ENCODE results near the gene CMYA5. TPM values are rescaled to one million over a fixed set of nuclear protein-coding genes. Genes with fewer than 3 reads are reported as not detected.

Gene CMYA5
- total and polyA plus RNA-seq, 2 of the 4 experiments (the other 2 are of a cell fraction), result 0.39 to 0.90 TPM

DNA sequence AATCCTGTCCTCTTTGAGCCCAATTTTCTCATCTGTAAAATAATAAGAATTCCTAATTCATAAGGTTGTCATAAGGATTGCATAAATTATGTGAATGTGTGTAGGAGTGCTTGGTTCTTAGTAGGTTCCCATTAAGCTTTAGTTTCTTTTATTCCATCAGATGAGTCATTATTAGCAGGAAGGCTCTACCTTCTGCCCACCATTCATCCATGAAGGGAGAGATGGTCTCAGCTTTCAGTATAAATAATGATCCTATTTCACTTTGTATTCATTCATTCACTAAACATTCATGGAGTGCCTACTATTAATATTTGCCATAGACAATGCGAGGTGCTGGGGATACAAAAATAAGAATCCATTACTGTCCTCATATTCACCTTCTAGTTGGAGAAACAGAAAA lies 3.0 kb downstream of the CMYA5 start:
- POLR2A ChIA-PET (ENCODE audit: unreplicated experiment), result no interaction called here
- no TSS peak for BruUV-seq (replicated peaks)
- H3K9me3 ChIP-seq (ENCODE audit: control insufficient read depth, insufficient read depth, low read length), result no peaks in the 10 kb centered on the region

More for the DNA sequence above, 3.0 kb downstream of the CMYA5 start:
- no CpG with 5 or more reads among the region's 1 CpG for WGBS, 2 experiments (ENCODE audit: extremely low coverage in 2 of 2, insufficient read length in 1 of 2)
- no peak overlapping the region for H3K56ac ChIP-seq (ENCODE audit: extremely low read depth, insufficient read depth, low read length)
- no peak overlapping the region for H4K5ac ChIP-seq (ENCODE audit: low read depth, low read length)
- no peaks in the 10 kb centered on the region for H4K20me1 ChIP-seq (ENCODE audit: insufficient read depth, low read length)
- no peak overlapping the region for H3K4me3 ChIP-seq (ENCODE audit: insufficient read depth, low read depth, low read length)
- dilution Hi-C loops (cut with HindIII; ENCODE audit: low sequenced_read_pairs, unreplicated experiment) (no loop called here), intact Hi-C loops (cut with micrococcal nuclease) (no loop called here), in situ Hi-C loops (cut with MboI; ENCODE audit: low sequenced_read_pairs) (no loop called here)
- H3K4me1 ChIP-seq (ENCODE audit: control insufficient read depth, insufficient read depth, low read length), result peaks cover 3% of the 10 kb centered on the region; the same call in 1 of the 2 replicates
- H2BK5ac ChIP-seq (ENCODE audit: low read depth, low read length, poor library complexity, severe bottlenecking), result no peak overlapping the region
- CTCF ChIA-PET, result no interaction called here
- no peak overlapping the region for H3K4ac ChIP-seq (ENCODE audit: low read depth, low read length)
- H2BK15ac ChIP-seq (ENCODE audit: low read depth, low read length), result no peak overlapping the region
- H3K23ac ChIP-seq (ENCODE audit: low read depth, low read length), result no peak overlapping the region
- no peak overlapping the region for H3K18ac ChIP-seq (ENCODE audit: low read depth, low read length)
- H4K8ac ChIP-seq (ENCODE audit: low read depth in 2 of 2, low read length in 2 of 2), result no peak overlapping the region
- no peak for DNase-seq
- no peak overlapping the region for H2AFZ ChIP-seq (replicated peaks; ENCODE audit: low read length, poor library complexity)
- H2AK5ac ChIP-seq (ENCODE audit: low read depth, low read length), result no peak overlapping the region
- H3K4me2 ChIP-seq (ENCODE audit: low read depth, low read length), result no peak overlapping the region
- no peaks in the 10 kb centered on the region for H3K36me3 ChIP-seq (ENCODE audit: control insufficient read depth, insufficient read depth, low read length)
- H2BK120ac ChIP-seq (ENCODE audit: low read depth, low read length), result no peak overlapping the region
- H3K14ac ChIP-seq (replicated peaks; ENCODE audit: low read depth, low read length), result no peak overlapping the region
- H2BK20ac ChIP-seq (ENCODE audit: low read depth, low read length), result no peak overlapping the region
- H3K27ac ChIP-seq (ENCODE audit: insufficient read depth, low read length), result no peak overlapping the region
- H3K9ac ChIP-seq (ENCODE audit: low read depth, low read length), result no peak overlapping the region
- H4K91ac ChIP-seq (ENCODE audit: insufficient read depth, low read depth, low read length), result no peak overlapping the region
- no peak overlapping the region for H2AK9ac ChIP-seq (replicated peaks; ENCODE audit: low read depth, low read length, poor library complexity)
- no peaks in the 10 kb centered on the region; a peak in 1 of 4 replicates for H3K79me1 ChIP-seq (ENCODE audit: low read depth in 1 of 2, low read length in 2 of 2)
- TF ChIP-seq RAD21 (IDR thresholded peaks at IDR 0.05; ENCODE audit: low read length) (no peak), CEBPB (IDR thresholded peaks at IDR 0.05; ENCODE audit: low read depth, low read length) (no peak), RCOR1 (IDR thresholded peaks at IDR 0.05; ENCODE audit: insufficient replicate concordance, low read length) (no peak), RFX5 (IDR thresholded peaks at IDR 0.05; ENCODE audit: low read depth, low read length) (no peak), SMC3 (IDR thresholded peaks at IDR 0.05; ENCODE audit: low read depth, low read length) (no peak), BHLHE40 (IDR thresholded peaks at IDR 0.05; ENCODE audit: low read depth, low read length) (no peak), MXI1 (IDR thresholded peaks at IDR 0.05; ENCODE audit: borderline replicate concordance, low read depth, low read length) (no peak)
- TF ChIP-seq, protein P1, sequence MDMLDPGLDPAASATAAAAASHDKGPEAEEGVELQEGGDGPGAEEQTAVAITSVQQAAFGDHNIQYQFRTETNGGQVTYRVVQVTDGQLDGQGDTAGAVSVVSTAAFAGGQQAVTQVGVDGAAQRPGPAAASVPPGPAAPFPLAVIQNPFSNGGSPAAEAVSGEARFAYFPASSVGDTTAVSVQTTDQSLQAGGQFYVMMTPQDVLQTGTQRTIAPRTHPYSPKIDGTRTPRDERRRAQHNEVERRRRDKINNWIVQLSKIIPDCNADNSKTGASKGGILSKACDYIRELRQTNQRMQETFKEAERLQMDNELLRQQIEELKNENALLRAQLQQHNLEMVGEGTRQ (IDR thresholded peaks at IDR 0.05; ENCODE audit: low read depth, low read length), result no peak
- TF ChIP-seq, protein P2, sequence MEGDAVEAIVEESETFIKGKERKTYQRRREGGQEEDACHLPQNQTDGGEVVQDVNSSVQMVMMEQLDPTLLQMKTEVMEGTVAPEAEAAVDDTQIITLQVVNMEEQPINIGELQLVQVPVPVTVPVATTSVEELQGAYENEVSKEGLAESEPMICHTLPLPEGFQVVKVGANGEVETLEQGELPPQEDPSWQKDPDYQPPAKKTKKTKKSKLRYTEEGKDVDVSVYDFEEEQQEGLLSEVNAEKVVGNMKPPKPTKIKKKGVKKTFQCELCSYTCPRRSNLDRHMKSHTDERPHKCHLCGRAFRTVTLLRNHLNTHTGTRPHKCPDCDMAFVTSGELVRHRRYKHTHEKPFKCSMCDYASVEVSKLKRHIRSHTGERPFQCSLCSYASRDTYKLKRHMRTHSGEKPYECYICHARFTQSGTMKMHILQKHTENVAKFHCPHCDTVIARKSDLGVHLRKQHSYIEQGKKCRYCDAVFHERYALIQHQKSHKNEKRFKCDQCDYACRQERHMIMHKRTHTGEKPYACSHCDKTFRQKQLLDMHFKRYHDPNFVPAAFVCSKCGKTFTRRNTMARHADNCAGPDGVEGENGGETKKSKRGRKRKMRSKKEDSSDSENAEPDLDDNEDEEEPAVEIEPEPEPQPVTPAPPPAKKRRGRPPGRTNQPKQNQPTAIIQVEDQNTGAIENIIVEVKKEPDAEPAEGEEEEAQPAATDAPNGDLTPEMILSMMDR (conservative IDR thresholded peaks at IDR 0.05; ENCODE audit: low read depth, low read length), result no peak
- H3K27me3 ChIP-seq (ENCODE audit: control insufficient read depth, insufficient read depth, low read length), result no peaks in the 10 kb centered on the region
- no peak for ATAC-seq (ENCODE audit: low read depth)
- no peaks in the 10 kb centered on the region for H3K9me1 ChIP-seq (ENCODE audit: insufficient read depth, low read length)
